GM20431 (cell line): Measurements from ENCODE around the gene MMS22L.

Experiments used
- in situ Hi-C: fragments of 300-500 bp; cut with MseI, MboI; formaldehyde crosslinking; loops from one replicate; pipeline ENCODE4 v1.15.0; 2020; ENCODE audit warnings: low sequenced_read_pairs; ENCODE audit not compliant: unreplicated experiment

MMS22L gene

DNA sequence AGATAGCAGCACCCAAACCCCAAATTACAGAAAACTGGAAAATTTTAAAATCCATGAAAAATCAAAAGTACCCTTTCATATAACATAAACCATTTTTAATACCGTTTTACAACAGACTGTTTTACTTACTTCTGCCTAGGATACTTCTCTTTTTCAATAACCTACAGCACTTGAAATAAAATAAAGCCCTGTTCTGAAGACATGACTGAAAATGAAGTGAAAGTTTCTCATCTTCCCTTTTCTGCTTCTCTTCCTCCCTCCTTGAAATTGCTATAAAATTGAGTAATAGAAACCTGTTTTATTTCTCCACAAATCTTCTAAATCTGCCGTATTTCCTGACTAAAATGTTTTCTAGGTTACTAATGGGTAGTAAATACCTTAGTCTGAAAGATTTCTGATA, 20.3 kb downstream of the MMS22L start:
- in situ Hi-C loops: no loop called here

- in situ Hi-C loops: no loop called here
Observed at GRCh38 chr6:97246842-97247241, 36.2 kb downstream of the MMS22L start.

DNA sequence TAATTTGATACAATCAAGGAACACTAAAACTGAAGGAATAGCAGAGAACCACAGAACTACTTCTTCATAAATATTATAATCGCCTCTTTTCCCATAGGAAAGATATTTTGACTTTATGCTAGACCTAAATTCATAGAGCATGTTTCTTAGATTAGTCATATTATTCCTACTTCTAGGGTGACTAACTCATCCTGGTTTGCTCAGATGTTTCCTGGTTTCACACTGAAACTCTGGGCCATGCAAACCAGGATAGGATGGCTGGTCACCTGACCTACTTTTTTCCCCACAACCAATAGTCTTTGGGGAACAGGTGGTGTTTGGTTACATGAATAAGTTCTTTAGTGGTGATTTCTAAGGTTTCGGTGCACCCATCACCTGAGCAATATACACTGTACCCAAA, 42.8 kb downstream of the MMS22L start:
- in situ Hi-C loops: no loop called here

- in situ Hi-C loops: no loop called here
Observed at GRCh38 chr6:97231911-97232310, 51.1 kb downstream of the MMS22L start.

DNA sequence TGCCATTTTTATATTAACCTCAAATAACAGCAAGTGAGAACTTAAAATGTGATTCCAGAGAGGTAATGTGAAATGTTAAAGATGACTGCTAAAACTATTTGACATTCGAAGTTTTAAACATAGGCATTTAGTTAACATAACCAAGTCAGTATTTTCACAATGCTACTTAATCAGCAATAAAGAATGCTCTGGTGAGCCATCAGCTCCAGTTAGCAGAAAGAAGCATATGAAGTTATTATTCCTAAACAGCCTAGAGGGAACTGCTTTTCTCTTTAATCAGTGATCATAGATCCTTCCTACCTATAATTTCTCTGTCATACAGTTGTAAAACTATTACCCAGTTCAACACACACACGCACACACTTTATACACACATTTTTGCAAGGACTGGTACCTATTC, 60.1 kb downstream of the MMS22L start:
- in situ Hi-C loops: no loop called here

DNA sequence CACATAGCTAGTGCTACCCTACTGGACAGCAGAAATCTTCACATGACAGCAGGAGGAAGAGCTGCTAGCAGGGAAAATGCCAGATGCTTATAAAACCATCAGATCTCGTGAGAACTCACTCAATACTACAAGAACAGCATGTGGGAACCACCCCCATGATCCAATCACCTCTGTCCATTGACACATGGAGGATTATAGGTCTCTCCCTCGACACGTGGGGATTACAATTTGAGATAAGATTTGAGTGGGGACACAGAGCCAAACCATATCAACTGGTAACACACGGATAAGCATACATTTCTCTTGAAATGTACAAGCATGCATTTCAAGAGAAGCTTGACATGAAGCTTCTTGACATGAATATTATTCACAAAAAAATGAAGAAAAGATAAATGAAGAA, 64.1 kb downstream of the MMS22L start:
- in situ Hi-C loops: no loop called here

DNA sequence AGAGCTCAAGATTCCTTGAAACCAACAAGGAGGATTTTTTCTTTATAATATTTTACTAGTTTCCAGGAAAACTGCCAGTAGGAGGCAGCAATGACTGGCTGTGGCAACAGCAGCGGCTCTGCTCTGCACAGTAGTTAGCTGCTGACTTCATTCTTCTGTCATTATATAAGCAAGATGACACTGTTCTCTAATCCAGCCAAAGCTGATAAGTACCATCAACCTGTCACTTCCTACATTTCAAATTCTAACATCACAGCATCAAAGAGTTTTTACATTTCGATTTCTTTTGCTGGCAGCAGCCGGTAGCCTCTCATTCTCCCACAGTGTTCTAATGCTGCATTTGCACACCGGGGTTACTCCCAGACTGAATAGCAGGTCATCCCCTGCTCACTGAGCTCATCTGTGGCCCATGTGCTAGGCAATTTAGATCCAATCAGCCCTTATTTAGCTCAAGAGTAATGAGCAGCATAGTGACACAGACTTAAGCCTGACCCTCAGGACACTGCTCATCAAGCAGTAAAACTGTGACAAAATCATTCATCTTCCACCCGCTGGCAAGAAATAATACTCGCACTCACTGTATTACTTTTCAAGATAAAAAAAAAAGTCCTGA, 67.8 kb downstream of the MMS22L start:
- in situ Hi-C loops: no loop called here

- in situ Hi-C loops: no loop called here
Observed at GRCh38 chr6:97214671-97215070, 68.3 kb downstream of the MMS22L start.

GRCh38 chr6:97207383-97207782, 75.6 kb downstream of the MMS22L start:
- in situ Hi-C loops: no loop called here

DNA sequence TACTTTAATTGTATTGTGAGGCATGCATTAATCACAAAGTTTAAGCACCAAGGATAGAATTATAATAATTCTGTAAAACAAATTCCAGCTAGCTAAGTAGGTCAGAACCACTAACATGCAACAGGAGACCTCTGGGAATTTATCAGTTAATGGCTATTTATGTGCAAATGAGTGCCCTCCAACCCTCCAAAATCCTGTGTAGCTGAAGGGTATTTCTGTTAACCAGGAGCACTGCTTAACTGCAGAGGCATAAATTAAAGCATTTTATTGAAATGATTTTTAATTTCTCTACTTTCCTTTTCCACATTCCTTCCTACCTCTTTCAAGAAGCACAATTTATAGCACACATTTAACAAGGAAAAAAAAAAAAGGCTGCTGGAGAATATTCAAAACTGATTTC, 77.0 kb downstream of the MMS22L start:
- in situ Hi-C loops: no loop called here

DNA sequence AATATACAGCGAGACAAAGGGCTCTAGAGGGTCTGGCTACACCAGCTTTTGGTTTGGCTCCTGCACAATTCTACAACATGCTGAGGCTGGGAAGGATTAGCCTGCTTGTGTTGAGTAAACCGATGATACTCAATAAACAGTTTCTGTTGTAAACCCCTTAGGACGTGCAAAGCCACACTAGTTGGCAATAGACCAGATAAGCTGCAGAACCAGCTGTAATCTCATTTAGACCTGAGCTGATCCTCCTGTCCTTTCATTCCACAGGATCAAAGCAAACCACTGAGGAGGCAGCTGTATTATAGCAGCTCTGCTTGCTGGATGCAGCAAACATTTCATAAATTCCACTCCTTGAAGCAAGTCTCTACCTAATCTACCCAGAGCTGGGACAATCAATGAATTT, 79.7 kb downstream of the MMS22L start:
- in situ Hi-C loops: no loop called here

- in situ Hi-C loops: loop anchor here (25.0 kb wide), 1 partner anchor 189 kb away; no protein-coding TSS in a partner anchor
Observed at GRCh38 chr6:97198046-97198565, 84.9 kb downstream of the MMS22L start.

- in situ Hi-C loops: loop anchor here (25.0 kb wide), 1 partner anchor 192 kb away; no protein-coding TSS in a partner anchor
Observed at GRCh38 chr6:97195117-97195516, 87.9 kb downstream of the MMS22L start.

GRCh38 chr6:97189767-97190166, 93.2 kb downstream of the MMS22L start:
- in situ Hi-C loops: loop anchor here (25.0 kb wide), 1 partner anchor 198 kb away; no protein-coding TSS in a partner anchor

GRCh38 chr6:97187951-97188350, 95.1 kb downstream of the MMS22L start:
- in situ Hi-C loops: loop anchor here (25.0 kb wide), 1 partner anchor 199 kb away; no protein-coding TSS in a partner anchor

DNA sequence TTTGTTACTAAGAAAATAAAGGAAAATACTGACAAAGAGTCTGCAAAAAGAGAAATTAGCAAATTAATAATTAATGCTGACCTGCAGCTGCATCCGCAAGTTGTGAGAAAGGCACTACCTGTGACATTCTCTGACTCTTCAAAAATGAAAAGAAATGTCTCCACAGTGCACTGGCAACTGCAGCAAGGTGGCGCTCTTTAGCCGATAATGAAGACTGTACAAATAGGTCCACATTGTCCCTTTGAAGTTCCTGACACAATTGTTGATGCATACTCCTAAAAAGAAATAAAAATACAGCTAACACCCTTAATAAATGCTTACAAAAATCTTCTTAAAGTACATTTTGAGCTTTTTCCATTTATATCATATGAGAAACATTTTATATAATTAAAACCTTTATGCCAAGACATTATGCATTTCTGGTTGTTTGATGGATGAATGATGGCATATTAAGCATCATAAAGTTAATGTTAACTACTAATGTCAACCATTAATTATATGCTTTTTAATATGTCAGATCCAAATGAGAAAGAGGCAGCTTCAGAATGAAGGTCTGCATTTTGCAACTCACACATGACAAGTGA, 96.5 kb downstream of the MMS22L start:
- in situ Hi-C loops: loop anchor here (25.0 kb wide), 1 partner anchor 201 kb away; no protein-coding TSS in a partner anchor

DNA sequence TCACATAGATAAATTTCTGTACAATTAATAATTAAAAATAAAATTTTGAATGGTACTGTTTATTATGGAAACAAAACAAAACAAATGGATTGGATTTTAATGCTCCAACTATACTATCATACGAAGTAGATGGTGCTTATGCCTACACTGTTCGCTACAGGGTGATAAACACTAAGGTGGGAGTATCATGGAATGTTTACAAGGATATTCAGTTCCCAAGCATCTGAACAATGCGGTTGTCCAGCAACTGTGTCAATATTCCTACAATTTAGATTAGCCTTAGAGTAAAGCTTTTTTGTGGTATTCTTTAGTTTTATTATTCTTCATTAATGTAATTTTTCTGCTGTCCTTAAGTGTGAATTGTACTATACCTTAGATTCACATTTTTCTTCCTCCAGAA, 105.1 kb downstream of the MMS22L start:
- in situ Hi-C loops: loop anchor here (25.0 kb wide), 1 partner anchor 209 kb away; no protein-coding TSS in a partner anchor

GRCh38 chr6:97176468-97176867, 106.5 kb downstream of the MMS22L start:
- in situ Hi-C loops: loop anchor here (25.0 kb wide), 1 partner anchor 211 kb away; no protein-coding TSS in a partner anchor

DNA sequence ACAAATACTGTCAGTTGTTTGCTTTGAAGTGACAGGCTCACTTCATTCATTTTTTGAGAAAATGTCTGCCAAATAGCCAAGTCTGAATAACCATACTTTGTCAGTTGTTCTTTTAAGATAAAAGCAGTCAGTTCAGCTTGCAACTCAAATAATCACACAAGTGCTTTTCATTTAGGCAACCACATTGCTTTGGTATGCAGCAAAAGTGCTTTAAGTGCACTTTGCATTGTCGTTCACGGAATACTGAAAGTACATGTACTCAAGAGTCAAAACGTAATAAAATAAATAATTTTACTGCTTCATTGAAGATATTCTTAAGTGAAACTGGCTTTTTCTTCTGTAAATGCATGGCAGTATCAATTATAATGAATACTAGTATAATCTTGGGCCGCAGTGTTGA, 107.2 kb downstream of the MMS22L start:
- in situ Hi-C loops: loop anchor here (25.0 kb wide), 1 partner anchor 211 kb away; no protein-coding TSS in a partner anchor

DNA sequence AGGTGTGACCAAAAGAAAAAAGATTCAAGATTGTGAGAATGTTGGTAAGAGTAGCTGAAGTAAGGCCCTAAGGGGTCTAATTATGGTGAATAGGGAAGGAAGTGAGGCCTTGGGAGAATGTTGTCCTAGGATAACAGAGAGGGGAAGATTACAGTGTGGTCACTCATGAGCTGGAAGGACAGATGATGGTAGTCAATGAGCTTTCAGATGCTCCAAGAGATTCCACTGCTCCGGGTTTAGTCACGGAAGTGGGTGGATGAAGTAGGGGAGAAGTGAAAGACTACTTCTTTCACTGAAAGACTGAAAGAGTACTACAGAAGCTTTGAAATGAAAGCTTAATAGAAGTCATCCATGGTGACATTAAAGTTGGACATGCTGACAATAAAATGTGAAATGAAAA, 108.5 kb downstream of the MMS22L start:
- in situ Hi-C loops: no loop called here

GRCh38 chr6:97160280-97160679, 122.7 kb downstream of the MMS22L start:
- in situ Hi-C loops: no loop called here
